Measurements from ENCODE around the gene ZBED4.

The ZBED4 gene

GRCh38 chr22:49936018-49936972, 82.7 kb downstream of the ZBED4 start:
- H3K9me3 ChIP-seq (ENCODE audit: control insufficient read depth in 2 of 2, low read length in 2 of 2): no peaks in the 10 kb centered on the region
- H3K36me3 ChIP-seq (ENCODE audit: control insufficient read depth in 2 of 2, insufficient read depth in 2 of 2, low read length in 2 of 2): no peaks in the 10 kb centered on the region
- H3K27ac ChIP-seq (ENCODE audit: low read depth in 2 of 2, low read length in 2 of 2): peak overlapping the region; percentile 68 to 77
- H3K27me3 ChIP-seq (ENCODE audit: control insufficient read depth in 2 of 2, insufficient read depth in 2 of 2, low read length in 2 of 2): no peaks in the 10 kb centered on the region
- H3K9ac ChIP-seq (ENCODE audit: low read depth in 1 of 2, low read length in 2 of 2): peak overlapping the region in 1 of 2 donors; percentile 63
- H3K4me3 ChIP-seq (ENCODE audit: low read length in 2 of 2): peak overlapping the region; percentile 20 to 35
- H3K4me1 ChIP-seq (ENCODE audit: control insufficient read depth in 2 of 2, insufficient read depth in 2 of 2, low read length in 2 of 2): peaks cover 20 to 25% of the 10 kb centered on the region in 2 donors

- Histone ChIP-seq H3K9ac (ENCODE audit: low read depth in 1 of 2, low read length in 2 of 2) (peak overlapping the region in 1 of 2 donors; percentile 63), H3K4me3 (ENCODE audit: low read length in 2 of 2) (no peak overlapping the region), H3K27ac (ENCODE audit: low read depth in 2 of 2, low read length in 2 of 2) (peak overlapping the region; percentile 55 to 68)
These were observed 83.5 kb downstream of the ZBED4 start for GRCh38 chr22:49936973-49937757.

GRCh38 chr22:49937758-49938564, 84.3 kb downstream of the ZBED4 start:
- H3K27ac ChIP-seq (ENCODE audit: low read depth in 2 of 2, low read length in 2 of 2): peak overlapping the region; percentile 55 to 68
- H3K36me3 ChIP-seq (ENCODE audit: control insufficient read depth in 2 of 2, insufficient read depth in 2 of 2, low read length in 2 of 2): no peaks in the 10 kb centered on the region
- H3K9ac ChIP-seq (ENCODE audit: low read depth in 1 of 2, low read length in 2 of 2): peak overlapping the region in 1 of 2 donors; percentile 14
- peaks cover 19 to 24% of the 10 kb centered on the region in 2 donors for H3K4me1 ChIP-seq (ENCODE audit: control insufficient read depth in 2 of 2, insufficient read depth in 2 of 2, low read length in 2 of 2)
- H3K4me3 ChIP-seq (ENCODE audit: low read length in 2 of 2): no peak overlapping the region
- no peaks in the 10 kb centered on the region for H3K9me3 ChIP-seq (ENCODE audit: control insufficient read depth in 2 of 2, low read length in 2 of 2)
- H3K27me3 ChIP-seq (ENCODE audit: control insufficient read depth in 2 of 2, insufficient read depth in 2 of 2, low read length in 2 of 2): no peaks in the 10 kb centered on the region

More at GRCh38 chr22:49936973-49937757, 83.5 kb downstream of the ZBED4 start:
- Histone ChIP-seq H3K4me1 (ENCODE audit: control insufficient read depth in 2 of 2, insufficient read depth in 2 of 2, low read length in 2 of 2) (peaks cover 19 to 24% of the 10 kb centered on the region in 2 donors), H3K36me3 (ENCODE audit: control insufficient read depth in 2 of 2, insufficient read depth in 2 of 2, low read length in 2 of 2) (no peaks in the 10 kb centered on the region), H3K27me3 (ENCODE audit: control insufficient read depth in 2 of 2, insufficient read depth in 2 of 2, low read length in 2 of 2) (no peaks in the 10 kb centered on the region), H3K9me3 (ENCODE audit: control insufficient read depth in 2 of 2, low read length in 2 of 2) (no peaks in the 10 kb centered on the region)

- Histone ChIP-seq H3K36me3 (ENCODE audit: control insufficient read depth in 2 of 2, insufficient read depth in 2 of 2, low read length in 2 of 2) (no peaks in the 10 kb centered on the region), H3K9ac (ENCODE audit: low read depth in 1 of 2, low read length in 2 of 2) (no peak overlapping the region), H3K9me3 (ENCODE audit: control insufficient read depth in 2 of 2, low read length in 2 of 2) (no peaks in the 10 kb centered on the region), H3K27me3 (ENCODE audit: control insufficient read depth in 2 of 2, insufficient read depth in 2 of 2, low read length in 2 of 2) (no peaks in the 10 kb centered on the region), H3K4me1 (ENCODE audit: control insufficient read depth in 2 of 2, insufficient read depth in 2 of 2, low read length in 2 of 2) (peaks cover 19 to 20% of the 10 kb centered on the region in 2 donors), H3K27ac (ENCODE audit: low read depth in 2 of 2, low read length in 2 of 2) (peak overlapping the region in 1 of 2 donors; percentile 16), H3K4me3 (ENCODE audit: low read length in 2 of 2) (no peak overlapping the region)
These were observed 85.0 kb downstream of the ZBED4 start for GRCh38 chr22:49938565-49939136.
